Liver (tissue), 9 donors: ENCODE measurements around the gene FRMD4A. TPM values are rescaled to one million over a fixed set of nuclear protein-coding genes. Genes with fewer than 3 reads are reported as not detected.

Source experiments
- DNase-seq: peaks from one replicate; pipeline ENCODE4 v3.0.0-alpha.2; 2017; ENCODE audit warnings: low spot score
- H3K27ac ChIP-seq, 2 donors: one replicate each; pipeline ENCODE4 v1.7.0; 2013; ENCODE audit warnings: inconsistent platforms in 2 of 2, low read length in 2 of 2, control low read depth in 1 of 2, low read depth in 1 of 2, mild to moderate bottlenecking in 1 of 2
- H3K27me3 ChIP-seq, 4 donors: one replicate each; pipeline versions ENCODE4 v1.6.1 to v1.7.0; 2013; ENCODE audit warnings: low read length in 3 of 4, inconsistent platforms in 1 of 4, mild to moderate bottlenecking in 1 of 4, moderate library complexity in 1 of 4; ENCODE audit not compliant: control insufficient read depth in 4 of 4, insufficient read depth in 4 of 4
- H3K36me3 ChIP-seq, 4 donors: one replicate each; pipeline versions ENCODE4 v1.6.1 to v1.7.0; 2013; ENCODE audit warnings: low read length in 3 of 4, mild to moderate bottlenecking in 3 of 4, low read depth in 1 of 4, moderate library complexity in 1 of 4; ENCODE audit not compliant: control insufficient read depth in 4 of 4, insufficient read depth in 3 of 4
- H3K4me1 ChIP-seq, 4 donors: one replicate each; pipeline versions ENCODE4 v1.6.1 to v1.7.0; 2013; ENCODE audit warnings: low read length in 3 of 4, mild to moderate bottlenecking in 3 of 4, moderate library complexity in 1 of 4; ENCODE audit not compliant: control insufficient read depth in 4 of 4, insufficient read depth in 4 of 4
- H3K4me3 ChIP-seq, 3 donors: one replicate each; pipeline versions ENCODE4 v1.6.1 to v1.7.0; 2013; ENCODE audit warnings: low read length in 3 of 3, control low read depth in 1 of 3, low read depth in 1 of 3, mild to moderate bottlenecking in 1 of 3
- H3K9ac ChIP-seq, 2 donors: one replicate each; pipeline ENCODE4 v1.7.0; 2013; ENCODE audit warnings: low read length in 2 of 2, mild to moderate bottlenecking in 2 of 2, moderate library complexity in 2 of 2, control low read depth in 1 of 2, low read depth in 1 of 2
- H3K9me3 ChIP-seq, 4 donors: one replicate each; pipeline versions ENCODE4 v1.6.1 to v1.7.0; 2013; ENCODE audit warnings: low read length in 3 of 4; ENCODE audit not compliant: control insufficient read depth in 4 of 4
- FOXA1 ChIP-seq: IDR thresholded peaks from 2 replicates; pipeline ENCODE4 v1.6.1; 2016; ENCODE audit warnings: antibody characterized with exemption
- FOXA2 ChIP-seq: IDR thresholded peaks from 2 replicates; pipeline ENCODE4 v1.6.1; 2016; ENCODE audit warnings: antibody characterized with exemption
- GABPA ChIP-seq, 2 donors: IDR thresholded peaks in 1 of 2; conservative IDR thresholded peaks in 1 of 2; 2 replicates each; pipeline ENCODE4 v1.6.1; 2016; ENCODE audit warnings: antibody characterized with exemption in 2 of 2, mild to moderate bottlenecking in 1 of 2, moderate library complexity in 1 of 2
- HNF4A ChIP-seq, 2 donors: conservative IDR thresholded peaks; 2 replicates each; pipeline ENCODE4 v1.6.1; 2016; ENCODE audit warnings: antibody characterized with exemption in 2 of 2, mild to moderate bottlenecking in 2 of 2
- NR2F2 ChIP-seq: IDR thresholded peaks from 2 replicates; pipeline ENCODE4 v1.6.1; 2016; ENCODE audit warnings: antibody characterized with exemption
- RAD21 ChIP-seq, 2 donors: IDR thresholded peaks; 2 replicates each; pipeline ENCODE4 v1.6.1; 2016; ENCODE audit warnings: antibody characterized with exemption in 2 of 2, mild to moderate bottlenecking in 2 of 2
- SP1 ChIP-seq: IDR thresholded peaks from 2 replicates; pipeline ENCODE4 v1.6.1; 2018; ENCODE audit warnings: antibody characterized with exemption, mild to moderate bottlenecking
- TAF1 ChIP-seq: conservative IDR thresholded peaks from 2 replicates; pipeline ENCODE4 v1.6.1; 2016; ENCODE audit warnings: antibody characterized with exemption, mild to moderate bottlenecking
- WGBS: extraction: QIAGEN DNeasy Blood & Tissue Kit; methylation state at CpG from one replicate; pipeline ENCODE4 v1.1.7; 2013; 5-methylcytosine and 5-hydroxymethylcytosine counted together
- polyA plus RNA-seq, 2 donors: library from polyadenylated mRNA; stranded (reverse) in 1 of 2; unstranded in 1 of 2; fragments of 200-250 nt in 1 of 2; fragments of >200 nt in 1 of 2; fragmentation: Nextera tagmentation in 1 of 2; extraction: Ambion mirVana in 1 of 2; gene quantifications; one replicate each; pipeline versions ENCODE4 v1.2.1 to v1.2.3, GENCODE V29; 2013 to 2015
- total RNA-seq, 2 donors: library from RNA; depleted of rRNA; stranded (reverse); fragments of >200 nt; gene quantifications; one replicate each; pipeline ENCODE4 v1.2.3, GENCODE V29; 2014
- TF ChIP-seq, protein P1 (sequence below): IDR thresholded peaks from 2 replicates; pipeline ENCODE4 v1.6.1; 2016; ENCODE audit warnings: antibody characterized with exemption
- TF ChIP-seq, protein P2 (sequence below): IDR thresholded peaks from 2 replicates; pipeline ENCODE4 v1.6.1; 2016; ENCODE audit warnings: antibody characterized with exemption
- TF ChIP-seq, protein P3 (sequence below): fragments of 150-350 bp; IDR thresholded peaks from 2 replicates; pipeline ENCODE4 v1.5.1; 2017; ENCODE audit warnings: improper control_type of control experiment, low read depth, low read length; ENCODE audit not compliant: missing input control
- TF ChIP-seq, protein P4 (sequence below): IDR thresholded peaks from 2 replicates; pipeline ENCODE4 v1.6.1; 2016; ENCODE audit warnings: antibody characterized with exemption
- donor health status: healthy.
- donor health status: healthy.
- donor health status: healthy.
- donor health status: healthy.
- donor health status: healthy.

Gene FRMD4A
- total and polyA plus RNA-seq, 4 donors = 8.2 to 34.3 (median 13.1) TPM

DNA sequence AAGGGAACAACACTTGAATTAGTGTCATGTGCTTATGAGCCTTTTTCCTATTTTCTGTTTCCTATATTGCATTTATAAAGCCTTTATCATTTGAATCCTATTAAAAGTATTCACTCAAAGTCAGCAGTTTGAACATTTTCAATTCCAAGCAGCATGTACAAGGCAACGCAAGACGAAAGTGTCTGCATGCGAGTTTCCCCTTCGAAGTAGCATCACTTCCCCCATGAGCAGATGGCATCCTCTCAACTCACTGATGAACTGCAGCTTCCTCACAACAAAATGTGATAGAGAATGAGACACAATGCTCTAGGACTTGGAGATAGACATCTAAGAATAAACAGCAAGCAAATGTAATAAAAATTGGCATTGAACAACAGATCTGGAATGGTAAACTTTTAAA, 473.3 kb downstream of the FRMD4A start:
- WGBS = 78% methylated on average over 4 of the region's 4 CpGs
- Histone ChIP-seq H3K27ac (no peak overlapping the region), H3K4me3 (no peak overlapping the region), H3K9ac (no peak overlapping the region), H3K9me3 (no peaks in the 10 kb centered on the region), H3K27me3 (no peaks in the 10 kb centered on the region), H3K4me1 (peaks cover 0 to 2% (median 0%) of the 10 kb centered on the region in 4 donors), H3K36me3 (no peaks in the 10 kb centered on the region)
- TF ChIP-seq TAF1 = no peak
- TF ChIP-seq, protein P1, sequence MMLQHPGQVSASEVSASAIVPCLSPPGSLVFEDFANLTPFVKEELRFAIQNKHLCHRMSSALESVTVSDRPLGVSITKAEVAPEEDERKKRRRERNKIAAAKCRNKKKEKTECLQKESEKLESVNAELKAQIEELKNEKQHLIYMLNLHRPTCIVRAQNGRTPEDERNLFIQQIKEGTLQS = no peak
- TF ChIP-seq, protein P2, sequence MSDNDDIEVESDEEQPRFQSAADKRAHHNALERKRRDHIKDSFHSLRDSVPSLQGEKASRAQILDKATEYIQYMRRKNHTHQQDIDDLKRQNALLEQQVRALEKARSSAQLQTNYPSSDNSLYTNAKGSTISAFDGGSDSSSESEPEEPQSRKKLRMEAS = peak; percentile 23
- TF ChIP-seq, protein P3, sequence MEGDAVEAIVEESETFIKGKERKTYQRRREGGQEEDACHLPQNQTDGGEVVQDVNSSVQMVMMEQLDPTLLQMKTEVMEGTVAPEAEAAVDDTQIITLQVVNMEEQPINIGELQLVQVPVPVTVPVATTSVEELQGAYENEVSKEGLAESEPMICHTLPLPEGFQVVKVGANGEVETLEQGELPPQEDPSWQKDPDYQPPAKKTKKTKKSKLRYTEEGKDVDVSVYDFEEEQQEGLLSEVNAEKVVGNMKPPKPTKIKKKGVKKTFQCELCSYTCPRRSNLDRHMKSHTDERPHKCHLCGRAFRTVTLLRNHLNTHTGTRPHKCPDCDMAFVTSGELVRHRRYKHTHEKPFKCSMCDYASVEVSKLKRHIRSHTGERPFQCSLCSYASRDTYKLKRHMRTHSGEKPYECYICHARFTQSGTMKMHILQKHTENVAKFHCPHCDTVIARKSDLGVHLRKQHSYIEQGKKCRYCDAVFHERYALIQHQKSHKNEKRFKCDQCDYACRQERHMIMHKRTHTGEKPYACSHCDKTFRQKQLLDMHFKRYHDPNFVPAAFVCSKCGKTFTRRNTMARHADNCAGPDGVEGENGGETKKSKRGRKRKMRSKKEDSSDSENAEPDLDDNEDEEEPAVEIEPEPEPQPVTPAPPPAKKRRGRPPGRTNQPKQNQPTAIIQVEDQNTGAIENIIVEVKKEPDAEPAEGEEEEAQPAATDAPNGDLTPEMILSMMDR = no peak
- no peak for DNase-seq

DNA sequence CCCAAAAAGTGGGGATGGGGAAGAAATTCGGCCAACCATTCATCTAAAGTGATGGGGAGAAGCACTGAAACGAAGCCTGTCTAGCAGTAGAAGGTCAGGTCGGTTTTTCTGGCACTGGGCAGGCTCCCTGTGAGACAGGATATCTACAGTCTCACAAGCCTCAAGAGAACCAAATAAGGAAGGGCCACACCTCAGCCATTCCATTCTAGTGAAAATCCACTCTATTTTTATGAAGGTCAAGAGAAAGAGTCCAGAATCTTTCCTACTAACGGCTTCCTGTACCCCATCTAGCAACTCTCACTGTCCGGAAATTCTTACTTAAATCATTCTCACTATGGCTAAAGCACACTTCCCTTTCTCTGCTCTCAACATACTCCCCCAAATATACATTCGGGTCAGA, 476.9 kb downstream of the FRMD4A start:
- Histone ChIP-seq H3K27ac (no peak overlapping the region), H3K27me3 (no peaks in the 10 kb centered on the region), H3K9me3 (no peaks in the 10 kb centered on the region), H3K36me3 (no peaks in the 10 kb centered on the region), H3K4me3 (no peak overlapping the region), H3K4me1 (peaks cover 0 to 2% (median 0%) of the 10 kb centered on the region in 4 donors), H3K9ac (no peak overlapping the region)
- WGBS = 56% methylated on average over 6 of the region's 6 CpGs
- TF ChIP-seq FOXA1 = no peak
- TF ChIP-seq, protein P1 = no peak
- TF ChIP-seq HNF4A (conservative IDR thresholded peaks at IDR 0.05) = no peak
- TF ChIP-seq NR2F2 = peak; percentile 67
- TF ChIP-seq, protein P4, sequence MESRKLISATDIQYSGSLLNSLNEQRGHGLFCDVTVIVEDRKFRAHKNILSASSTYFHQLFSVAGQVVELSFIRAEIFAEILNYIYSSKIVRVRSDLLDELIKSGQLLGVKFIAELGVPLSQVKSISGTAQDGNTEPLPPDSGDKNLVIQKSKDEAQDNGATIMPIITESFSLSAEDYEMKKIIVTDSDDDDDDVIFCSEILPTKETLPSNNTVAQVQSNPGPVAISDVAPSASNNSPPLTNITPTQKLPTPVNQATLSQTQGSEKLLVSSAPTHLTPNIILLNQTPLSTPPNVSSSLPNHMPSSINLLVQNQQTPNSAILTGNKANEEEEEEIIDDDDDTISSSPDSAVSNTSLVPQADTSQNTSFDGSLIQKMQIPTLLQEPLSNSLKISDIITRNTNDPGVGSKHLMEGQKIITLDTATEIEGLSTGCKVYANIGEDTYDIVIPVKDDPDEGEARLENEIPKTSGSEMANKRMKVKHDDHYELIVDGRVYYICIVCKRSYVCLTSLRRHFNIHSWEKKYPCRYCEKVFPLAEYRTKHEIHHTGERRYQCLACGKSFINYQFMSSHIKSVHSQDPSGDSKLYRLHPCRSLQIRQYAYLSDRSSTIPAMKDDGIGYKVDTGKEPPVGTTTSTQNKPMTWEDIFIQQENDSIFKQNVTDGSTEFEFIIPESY = no peak
- peak in 1 of 2 donors; percentile 8 for TF ChIP-seq RAD21 (IDR thresholded peaks at IDR 0.05)
- TF ChIP-seq, protein P2 = no peak
- TF ChIP-seq, protein P3 = no peak
- no peak for DNase-seq

DNA sequence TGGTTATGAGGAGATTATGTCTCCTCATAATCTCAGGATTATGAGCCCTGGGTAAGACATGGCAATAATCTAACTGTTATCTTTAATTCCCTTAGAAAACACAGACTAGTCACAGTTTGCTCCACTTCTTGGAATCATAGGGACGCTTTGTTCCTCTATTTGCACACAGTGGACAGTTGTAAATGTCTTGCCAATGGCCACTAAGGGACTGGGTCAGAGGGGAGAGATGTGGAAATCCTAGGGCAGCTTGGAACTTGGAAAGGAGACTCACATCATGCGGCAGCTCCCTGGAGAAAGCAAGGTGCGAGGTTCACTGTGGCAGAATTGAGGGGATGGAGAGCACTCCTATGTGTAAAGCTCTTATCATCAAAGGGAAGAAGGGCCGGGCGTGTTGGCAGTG, 477.9 kb downstream of the FRMD4A start:
- no peaks in the 10 kb centered on the region for H3K9me3 ChIP-seq
- no peak for DNase-seq
- no peaks in the 10 kb centered on the region for H3K27me3 ChIP-seq
- H3K4me3 ChIP-seq = no peak overlapping the region
- no peak overlapping the region for H3K9ac ChIP-seq
- 77% methylated on average over 5 of the region's 5 CpGs for WGBS
- H3K4me1 ChIP-seq = peaks cover 0 to 2% (median under 1%) of the 10 kb centered on the region in 4 donors
- H3K27ac ChIP-seq = no peak overlapping the region
- no peaks in the 10 kb centered on the region for H3K36me3 ChIP-seq
- TF ChIP-seq, protein P3 = no peak
- TF ChIP-seq HNF4A (conservative IDR thresholded peaks at IDR 0.05) (no peak), FOXA2 (no peak), SP1 (peak; percentile 19), GABPA (IDR thresholded peaks at IDR 0.05 in 1 of 2, conservative IDR thresholded peaks at IDR 0.05 in 1 of 2) (no peak)
- TF ChIP-seq, protein P1 = no peak
